H1 (cell line): ENCODE measurements around the gene KANSL1. TPM values are rescaled to one million over a fixed set of nuclear protein-coding genes. Genes with fewer than 3 reads are reported as not detected.

Source experiments
- CTCF ChIA-PET: fragments of 300-600 bp; sonication (Branson Sonifier 250); formaldehyde crosslinking; loops from one replicate; lab custom pipeline; 2021; ENCODE audit not compliant: partially characterized antibody; lab: Charles Lee
- POLR2A ChIA-PET: fragments of 300-600 bp; sonication (Branson Sonifier 250); formaldehyde crosslinking; loops from one replicate; lab custom pipeline; 2021; ENCODE audit warnings: inconsistent platforms; ENCODE audit not compliant: partially characterized antibody; lab: Charles Lee
- DNase-seq, 2 experiments: peaks; one replicate each; pipeline versions ENCODE4 v3.0.0 to v3.0.0-alpha.2; 2010 to 2022; ENCODE audit warnings: low spot score in 2 of 2, low read depth in 1 of 2, mixed read lengths in 1 of 2
- FAIRE-seq: peaks from 2 replicates; lab custom pipeline; 2011; peaks lifted over from hg19 to GRCh38; lab: Jason Lieb, UNC
- H2AFZ ChIP-seq: 2 replicates; pipeline ENCODE4 v1.8.1; 2012; ENCODE audit warnings: low read length, inconsistent platforms
- H2AK5ac ChIP-seq: 2 replicates; pipeline ENCODE4 v1.6.1; 2013; ENCODE audit warnings: low read depth, low read length
- H2BK120ac ChIP-seq: replicated peaks from 2 replicates; pipeline ENCODE3; 2013; ENCODE audit warnings: low read depth, low read length, inconsistent platforms
- H2BK12ac ChIP-seq: 2 replicates; pipeline ENCODE4 v1.6.1; 2013; ENCODE audit warnings: low read depth, low read length
- H2BK15ac ChIP-seq: 2 replicates; pipeline ENCODE4 v1.6.1; 2013; ENCODE audit warnings: low read length
- H2BK20ac ChIP-seq: 2 replicates; pipeline ENCODE4 v1.6.1; 2013; ENCODE audit warnings: low read length
- H2BK5ac ChIP-seq: 2 replicates; pipeline ENCODE4 v1.6.1; 2013; ENCODE audit warnings: low read depth, low read length
- H3K14ac ChIP-seq: 2 replicates; pipeline ENCODE4 v1.6.1; 2013; ENCODE audit warnings: inconsistent platforms; ENCODE audit not compliant: insufficient read length
- H3K18ac ChIP-seq: 2 replicates; pipeline ENCODE4 v1.6.1; 2013; ENCODE audit warnings: low read length; ENCODE audit errors: extremely low read depth
- H3K23ac ChIP-seq: 2 replicates; pipeline ENCODE4 v1.6.1; 2013; ENCODE audit warnings: inconsistent platforms; ENCODE audit not compliant: insufficient read length
- H3K23me2 ChIP-seq: 2 replicates; pipeline ENCODE4 v1.6.1; 2013; ENCODE audit warnings: low read depth, low read length
- H3K27ac ChIP-seq: 2 replicates; pipeline ENCODE4 v1.6.1; 2011; ENCODE audit warnings: low read depth, low read length, inconsistent platforms
- H3K27me3 ChIP-seq, 4 experiments: replicated peaks in 1 of 4; 1 replicate in 1 of 4; 2 replicates in 3 of 4; pipeline versions ENCODE4 v1.6.1 to v1.8.1; 2011 to 2013; ENCODE audit warnings: low read length in 3 of 4, mild to moderate bottlenecking in 3 of 4, inconsistent platforms in 2 of 4, mixed read lengths in 2 of 4, moderate library complexity in 1 of 4; ENCODE audit not compliant: control insufficient read depth in 3 of 4, insufficient read depth in 3 of 4; ENCODE audit errors: extremely low read depth in 1 of 4
- H3K36me3 ChIP-seq, 4 experiments: 2 replicates each; pipeline versions ENCODE4 v1.6.1 to v1.8.1; 2011 to 2013; ENCODE audit warnings: mild to moderate bottlenecking in 4 of 4, low read length in 3 of 4, moderate library complexity in 2 of 4, control low read depth in 1 of 4, inconsistent platforms in 1 of 4; ENCODE audit not compliant: insufficient read depth in 4 of 4, control insufficient read depth in 2 of 4
- H3K4ac ChIP-seq: replicated peaks from 2 replicates; pipeline ENCODE3; 2013; ENCODE audit warnings: low read length, low read depth, mixed read lengths, inconsistent platforms; ENCODE audit not compliant: insufficient read length
- H3K4me1 ChIP-seq, 4 experiments: replicated peaks in 1 of 4; 1 replicate in 1 of 4; 2 replicates in 3 of 4; pipeline versions ENCODE4 v1.6.1 to v1.8.1; 2011 to 2013; ENCODE audit warnings: low read length in 3 of 4, inconsistent platforms in 2 of 4, mixed read lengths in 1 of 4; ENCODE audit not compliant: insufficient read depth in 4 of 4, control insufficient read depth in 3 of 4
- H3K4me2 ChIP-seq, 2 experiments: 2 replicates each; pipeline versions ENCODE4 v1.6.1 to v1.8.1; 2011 to 2013; ENCODE audit warnings: low read depth in 2 of 2, low read length in 2 of 2, control low read depth in 1 of 2, inconsistent platforms in 1 of 2, mild to moderate bottlenecking in 1 of 2; ENCODE audit not compliant: insufficient read depth in 1 of 2
- H3K4me3 ChIP-seq, 4 experiments: fragments of 200-600, 300-600 bp in 1 of 4; sonication (generic), shearing (Covaris generic), sonication (Bioruptor Twin) in 1 of 4; 2 replicates each; pipeline versions ENCODE4 v1.5.1 to v1.8.1; 2011 to 2016; ENCODE audit warnings: low read length in 4 of 4, low read depth in 3 of 4, control low read depth in 2 of 4, inconsistent platforms in 2 of 4, mild to moderate bottlenecking in 2 of 4, mixed read lengths in 1 of 4, moderate library complexity in 1 of 4; ENCODE audit not compliant: insufficient read depth in 2 of 4; ENCODE audit errors: extremely low read depth in 1 of 4
- H3K56ac ChIP-seq: replicated peaks from 2 replicates; pipeline ENCODE3; 2013; ENCODE audit warnings: low read depth, mild to moderate bottlenecking, mixed read lengths, low read length, inconsistent platforms; ENCODE audit not compliant: insufficient read length
- H3K79me1 ChIP-seq: 2 replicates; pipeline ENCODE4 v1.6.1; 2013; ENCODE audit warnings: low read depth, low read length, control low read depth
- H3K79me2 ChIP-seq, 2 experiments: 2 replicates each; pipeline versions ENCODE4 v1.6.1 to v1.8.1; 2012 to 2013; ENCODE audit warnings: low read length in 2 of 2, mild to moderate bottlenecking in 2 of 2, inconsistent platforms in 1 of 2; ENCODE audit not compliant: insufficient read depth in 2 of 2, control insufficient read depth in 1 of 2
- H3K9ac ChIP-seq, 4 experiments: replicated peaks in 1 of 4; 1 replicate in 1 of 4; 2 replicates in 3 of 4; pipeline versions ENCODE4 v1.6.1 to v1.8.1; 2011 to 2013; ENCODE audit warnings: low read depth in 3 of 4, low read length in 3 of 4, control low read depth in 2 of 4, mild to moderate bottlenecking in 2 of 4, moderate library complexity in 2 of 4, inconsistent platforms in 1 of 4; ENCODE audit errors: extremely low read depth in 1 of 4
- H3K9me3 ChIP-seq, 2 experiments: 2 replicates each; pipeline versions ENCODE4 v1.6.1 to v1.8.1; 2012 to 2013; ENCODE audit warnings: mild to moderate bottlenecking in 2 of 2, moderate library complexity in 2 of 2, control low read depth in 1 of 2, inconsistent platforms in 1 of 2, low read depth in 1 of 2, low read length in 1 of 2, mixed read lengths in 1 of 2; ENCODE audit not compliant: insufficient read depth in 2 of 2
- H4K20me1 ChIP-seq, 2 experiments: replicated peaks in 1 of 2; 2 replicates each; pipeline versions ENCODE3 to v1.8.1; 2011 to 2013; ENCODE audit warnings: inconsistent platforms in 2 of 2, low read length in 2 of 2, mild to moderate bottlenecking in 1 of 2; ENCODE audit not compliant: insufficient read depth in 2 of 2, control insufficient read depth in 1 of 2
- H4K5ac ChIP-seq: 2 replicates; pipeline ENCODE4 v1.6.1; 2013; ENCODE audit warnings: low read length, low read depth, mixed read lengths, inconsistent platforms; ENCODE audit not compliant: insufficient read length
- H4K8ac ChIP-seq: 2 replicates; pipeline ENCODE4 v1.8.0; 2013; ENCODE audit warnings: mild to moderate bottlenecking, moderate library complexity, low read length, inconsistent platforms; ENCODE audit not compliant: insufficient read depth; ENCODE audit errors: extremely low read depth
- H4K91ac ChIP-seq: replicated peaks from 2 replicates; pipeline ENCODE3; 2013; ENCODE audit warnings: low read length, mixed read lengths, inconsistent platforms; ENCODE audit not compliant: insufficient read length
- ASH2L ChIP-seq: fragments of 200-600, 300-600 bp; sonication (generic); IDR thresholded peaks from one replicate; pipeline ENCODE4 v1.7.1; 2017; ENCODE audit warnings: low read length
- BACH1 ChIP-seq: IDR thresholded peaks from 2 replicates; pipeline ENCODE4 v1.6.1; 2012; ENCODE audit warnings: low read length, improper control_type of control experiment
- CHD2 ChIP-seq: IDR thresholded peaks from 2 replicates; pipeline ENCODE4 v1.6.1; 2012; ENCODE audit warnings: low read length, improper control_type of control experiment
- EP300 ChIP-seq, 2 experiments: IDR thresholded peaks; 1 replicate in 1 of 2; 2 replicates in 1 of 2; pipeline ENCODE4 v1.6.1; 2011 to 2012; ENCODE audit warnings: low read depth in 2 of 2, low read length in 2 of 2, mild to moderate bottlenecking in 2 of 2, borderline replicate concordance in 1 of 2, inconsistent platforms in 1 of 2, moderate library complexity in 1 of 2
- GABPA ChIP-seq: IDR thresholded peaks from 2 replicates; pipeline ENCODE4 v1.6.1; 2011; ENCODE audit warnings: mild to moderate bottlenecking, low read length, moderate library complexity, borderline replicate concordance; ENCODE audit not compliant: insufficient read depth
- KDM1A ChIP-seq: fragments of 200-600, 300-600 bp; sonication (generic); IDR thresholded peaks from 2 replicates; pipeline ENCODE4 v1.7.1; 2016; ENCODE audit warnings: mild to moderate bottlenecking, low read length, borderline replicate concordance
- RBBP5 ChIP-seq: IDR thresholded peaks from 2 replicates; pipeline ENCODE4 v1.7.1; 2012; ENCODE audit warnings: low read depth, mild to moderate bottlenecking, inconsistent platforms, low read length, moderate library complexity, borderline replicate concordance
- RXRA ChIP-seq: IDR thresholded peaks from 2 replicates; pipeline ENCODE4 v1.6.1; 2011; ENCODE audit warnings: low read depth, mild to moderate bottlenecking, low read length, moderate library complexity; ENCODE audit not compliant: insufficient read depth
- SP1 ChIP-seq: IDR thresholded peaks from 2 replicates; pipeline ENCODE4 v1.6.1; 2011; ENCODE audit warnings: low read depth, low read length
- SP2 ChIP-seq: IDR thresholded peaks from 2 replicates; pipeline ENCODE4 v1.6.1; 2012; ENCODE audit warnings: mild to moderate bottlenecking, low read length, inconsistent platforms
- SP4 ChIP-seq: IDR thresholded peaks from 2 replicates; pipeline ENCODE4 v1.6.1; 2012; ENCODE audit warnings: low read length, inconsistent platforms
- SRF ChIP-seq: IDR thresholded peaks from 2 replicates; pipeline ENCODE4 v1.6.1; 2011; ENCODE audit warnings: mild to moderate bottlenecking, low read depth, low read length, moderate library complexity
- TAF7 ChIP-seq: optimal IDR thresholded peaks from 2 replicates; pipeline ENCODE3; 2011; ENCODE audit warnings: low read depth, mild to moderate bottlenecking, inconsistent platforms, low read length, moderate library complexity, borderline replicate concordance
- WGBS, 2 experiments: shearing (Covaris generic) in 1 of 2; methylation state at CpG; one replicate each; pipeline versions ENCODE4 v1.1.6 to v1.1.7; 2013 to 2015; ENCODE audit warnings: low lambda C conversion rate in 2 of 2, mixed read lengths in 2 of 2, inconsistent platforms in 1 of 2, low coverage in 1 of 2, missing lambda C conversion rate in 1 of 2; ENCODE audit not compliant: insufficient replicate concordance in 2 of 2, insufficient coverage in 1 of 2, insufficient read length in 1 of 2; ENCODE audit errors: extremely low coverage in 1 of 2, missing lambda C conversion rate in 1 of 2; 5-methylcytosine and 5-hydroxymethylcytosine counted together
- polyA plus RNA-seq, 7 experiments: library from polyadenylated mRNA; depleted of rRNA in 3 of 7; stranded (reverse) in 5 of 7; unstranded in 2 of 7; fragments of >200 nt in 5 of 7; fragments of 200-250 nt in 2 of 7; gene quantifications; 1 replicate in 5 of 7; 2 replicates in 1 of 7; 4 replicates in 1 of 7; pipeline versions ENCODE4 v1.2.1 to v1.2.3, GENCODE V29; 2011 to 2013; ENCODE audit warnings: missing spikeins in 2 of 7, mixed read lengths in 2 of 7
- total RNA-seq: library from RNA; stranded (reverse); fragmentation: NEBNext Ultra II Directional; extraction: Animal tissue kit (Norgen Biotek cat#: 25700); gene quantifications from 2 replicates; pipeline ENCODE4 v1.2.1, GENCODE V29; 2021
- TF ChIP-seq, protein P1 (sequence below): IDR thresholded peaks from 2 replicates; pipeline ENCODE4 v1.6.1; 2011; ENCODE audit warnings: low read depth, mild to moderate bottlenecking, low read length; ENCODE audit not compliant: insufficient read depth

The KANSL1 gene
- total and polyA plus RNA-seq, 2 of the 8 experiments (the other 6 are each of a cell fraction or from before 2014, with no cell fraction given), result 34.0 to 128 TPM

- Histone ChIP-seq H3K4me3 (no peak overlapping the region), H3K27me3 (no peaks in the 10 kb centered on the region), H2AFZ (no peak overlapping the region), H3K79me2 (peaks cover 95 to 100% of the 10 kb centered on the region in 2 experiments), H3K9ac (no peak overlapping the region), H4K91ac (no peak overlapping the region), H2BK15ac (no peak overlapping the region), H3K27ac (no peak overlapping the region), H3K18ac (no peak overlapping the region), H3K4me2 (no peak overlapping the region), H2BK5ac (no peak overlapping the region), H3K4ac (no peak overlapping the region), H3K36me3 (no peaks in the 10 kb centered on the region), H4K20me1 (peaks cover 49 to 76% of the 10 kb centered on the region in 2 experiments), H2BK20ac (no peak overlapping the region), H2AK5ac (no peak overlapping the region), H4K5ac (no peak overlapping the region), H2BK12ac (no peak overlapping the region), H4K8ac (no peak overlapping the region), H3K23ac (no peak overlapping the region), H3K56ac (no peak overlapping the region), H3K14ac (no peak overlapping the region), H3K23me2 (no peaks in the 10 kb centered on the region), H2BK120ac (no peak overlapping the region), H3K9me3 (no peaks in the 10 kb centered on the region), H3K4me1 (peaks cover 15 to 48% (median 33%) of the 10 kb centered on the region in 4 experiments), H3K79me1 (no peaks in the 10 kb centered on the region; the same call in 1 of the 2 replicates)
- DNase-seq (no peak), FAIRE-seq (peak; percentile 60)
- POLR2A ChIA-PET, result interaction anchor here (1.1 to 13.6 kb wide), 4 partner anchors 11 to 40 kb away, joined by 3 to 208 read pairs (median 18); partner anchors contain the start of gene KANSL1
- 82% methylated on average over 5 of the region's 5 CpGs; no CpG with 5 or more reads in 1 of the 2 experiments for WGBS, 2 experiments
- CTCF ChIA-PET, result interaction anchor here (0.6 to 6.6 kb wide), 6 partner anchors 8 to 519 kb away, joined by 3 to 80 read pairs (median 6); no protein-coding TSS in a partner anchor
- TF ChIP-seq SP2, result no peak
- TF ChIP-seq EP300 (IDR thresholded peaks at IDR 0.05; ENCODE audit: borderline replicate concordance in 1 of 2, low read depth in 2 of 2, low read length in 2 of 2), result no peak
- TF ChIP-seq, protein P1, sequence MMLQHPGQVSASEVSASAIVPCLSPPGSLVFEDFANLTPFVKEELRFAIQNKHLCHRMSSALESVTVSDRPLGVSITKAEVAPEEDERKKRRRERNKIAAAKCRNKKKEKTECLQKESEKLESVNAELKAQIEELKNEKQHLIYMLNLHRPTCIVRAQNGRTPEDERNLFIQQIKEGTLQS, result no peak
- no peak for TF ChIP-seq SRF
- no peak for TF ChIP-seq RBBP5
- TF ChIP-seq GABPA, result no peak
- TF ChIP-seq KDM1A, result no peak
- TF ChIP-seq ASH2L, result no peak
- TF ChIP-seq TAF7, result no peak
- no peak for TF ChIP-seq SP1
- TF ChIP-seq BACH1, result no peak
- no peak for TF ChIP-seq CHD2
- TF ChIP-seq SP4, result no peak
- TF ChIP-seq RXRA, result no peak
These were observed 11.3 kb downstream of the KANSL1 start for GRCh38 chr17:46181940-46182339.
